ENCODE results near the gene PGAM2. TPM values are rescaled to one million over a fixed set of nuclear protein-coding genes. Genes with fewer than 3 reads are reported as not detected.

PGAM2 gene
- total and polyA plus RNA-seq, 2 donors = 5.7 to 31.0 TPM

DNA sequence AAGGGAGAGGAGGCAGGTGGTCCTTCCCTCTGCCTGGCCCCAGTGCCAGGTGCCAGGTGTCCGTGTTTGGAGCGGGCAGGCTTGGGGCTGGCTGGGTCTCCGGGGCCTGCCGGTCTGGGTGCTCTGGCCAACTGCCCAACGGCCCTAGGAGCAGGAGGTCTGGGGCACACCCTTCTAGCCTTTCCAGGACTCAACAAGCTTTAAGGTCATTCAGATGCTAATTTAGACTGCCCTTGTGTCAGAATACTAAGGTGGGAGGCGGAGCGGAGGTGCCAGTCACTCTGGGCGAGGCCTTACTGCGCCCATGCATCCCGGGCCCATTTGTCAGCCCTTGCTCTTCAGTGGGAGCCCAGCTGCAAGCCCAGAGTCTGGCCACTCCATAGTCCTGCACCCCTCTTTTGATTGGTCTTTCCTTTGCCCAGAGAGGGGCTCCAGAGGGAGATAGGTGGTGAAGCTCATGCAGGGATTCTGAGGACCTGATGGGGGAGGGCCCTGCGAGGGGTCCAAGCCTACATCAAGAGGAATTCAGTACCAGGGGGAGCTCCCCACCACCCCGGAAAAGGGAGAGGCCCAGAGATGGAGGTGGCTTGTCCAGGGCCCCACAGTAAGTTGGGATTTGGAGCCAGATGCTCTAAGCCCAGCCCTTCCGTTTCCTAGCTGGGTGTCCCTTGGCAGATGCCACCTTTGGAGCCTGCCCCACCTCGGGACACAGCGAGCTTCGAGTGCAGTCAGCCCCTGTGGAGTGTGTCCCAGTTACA, 1.3 kb downstream of the PGAM2 start:
- 81% methylated on average over 16 of the region's 16 CpGs for WGBS
- H3K36me3 ChIP-seq (ENCODE audit: control insufficient read depth in 2 of 2, insufficient read depth in 2 of 2, low read length in 1 of 2) = peaks cover 33 to 38% of the 10 kb centered on the region in 2 donors
- no peak for DNase-seq (ENCODE audit: low read depth in 6 of 9, low spot score in 9 of 9)
- H3K27ac ChIP-seq (ENCODE audit: low read depth in 1 of 2, low read length in 1 of 2) = no peak overlapping the region
- peaks cover 5 to 37% of the 10 kb centered on the region in 2 donors for H3K4me1 ChIP-seq (ENCODE audit: control insufficient read depth in 2 of 2, insufficient read depth in 2 of 2, low read length in 2 of 2)
- peaks cover 0 to 26% of the 10 kb centered on the region in 2 donors for H3K27me3 ChIP-seq (ENCODE audit: control insufficient read depth in 2 of 2, insufficient read depth in 1 of 2, low read length in 1 of 2)
- no peaks in the 10 kb centered on the region for H3K9me3 ChIP-seq (ENCODE audit: control insufficient read depth in 2 of 2, insufficient read depth in 1 of 2, low read length in 1 of 2)
- no peak overlapping the region for H3K4me3 ChIP-seq (ENCODE audit: low read length in 2 of 2)

DNA sequence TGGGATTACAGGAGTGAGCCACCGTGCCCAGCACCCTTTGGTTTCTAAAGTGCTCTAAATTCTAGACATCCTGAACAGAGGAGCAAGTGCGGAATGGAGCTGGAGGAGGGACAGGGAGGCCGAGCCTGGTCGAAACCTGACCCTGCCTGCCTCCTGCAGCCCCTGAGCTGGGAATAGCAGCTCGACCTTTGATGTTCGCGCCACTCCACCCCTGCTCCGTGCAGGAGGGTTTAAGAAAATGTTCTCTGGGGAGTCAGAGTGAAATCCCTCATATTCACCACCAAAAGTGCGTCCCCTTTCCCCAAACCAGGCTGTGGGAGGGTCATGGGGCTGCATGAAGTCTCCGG, 1.8 kb downstream of the PGAM2 start:
- WGBS = 93% methylated on average over 10 of the region's 10 CpGs
- no peaks in the 10 kb centered on the region for H3K9me3 ChIP-seq (ENCODE audit: control insufficient read depth in 2 of 2, insufficient read depth in 1 of 2, low read length in 1 of 2)
- H3K4me1 ChIP-seq (ENCODE audit: control insufficient read depth in 2 of 2, insufficient read depth in 2 of 2, low read length in 2 of 2) = peaks cover 5 to 37% of the 10 kb centered on the region in 2 donors
- H3K27ac ChIP-seq (ENCODE audit: low read depth in 1 of 2, low read length in 1 of 2) = no peak overlapping the region
- H3K4me3 ChIP-seq (ENCODE audit: low read length in 2 of 2) = no peak overlapping the region
- DNase-seq (ENCODE audit: low read depth in 6 of 9, low spot score in 9 of 9) = no peak
- peaks cover 39 to 44% of the 10 kb centered on the region in 2 donors for H3K36me3 ChIP-seq (ENCODE audit: control insufficient read depth in 2 of 2, insufficient read depth in 2 of 2, low read length in 1 of 2)
- H3K27me3 ChIP-seq (ENCODE audit: control insufficient read depth in 2 of 2, insufficient read depth in 1 of 2, low read length in 1 of 2) = peaks cover 0 to 26% of the 10 kb centered on the region in 2 donors

DNA sequence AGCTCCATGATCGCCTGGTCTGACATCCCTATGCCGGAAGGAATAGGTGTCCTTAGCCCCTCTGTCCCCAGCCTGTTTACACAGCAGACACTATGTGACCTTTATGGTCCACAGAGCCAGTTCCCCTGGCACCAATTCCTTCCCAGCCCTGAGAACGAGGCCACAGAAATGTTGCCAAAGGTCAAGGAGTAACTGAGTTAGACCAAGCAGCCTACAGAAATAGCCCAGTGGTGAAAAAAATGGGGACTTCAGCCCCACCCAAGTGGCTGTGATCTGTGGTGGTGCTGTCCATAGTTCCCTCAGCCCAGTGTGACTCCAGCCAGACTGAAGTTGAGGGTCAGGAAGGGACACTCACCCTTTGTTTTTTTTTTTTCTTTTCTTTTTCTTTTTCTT, 2.5 kb downstream of the PGAM2 start:
- DNase-seq (ENCODE audit: low read depth in 6 of 9, low spot score in 9 of 9) = no peak
- Histone ChIP-seq H3K4me1 (ENCODE audit: control insufficient read depth in 2 of 2, insufficient read depth in 2 of 2, low read length in 2 of 2) (peaks cover 5 to 37% of the 10 kb centered on the region in 2 donors), H3K27ac (ENCODE audit: low read depth in 1 of 2, low read length in 1 of 2) (no peak overlapping the region), H3K36me3 (ENCODE audit: control insufficient read depth in 2 of 2, insufficient read depth in 2 of 2, low read length in 1 of 2) (peaks cover 45 to 50% of the 10 kb centered on the region in 2 donors), H3K9me3 (ENCODE audit: control insufficient read depth in 2 of 2, insufficient read depth in 1 of 2, low read length in 1 of 2) (no peaks in the 10 kb centered on the region), H3K4me3 (ENCODE audit: low read length in 2 of 2) (no peak overlapping the region), H3K27me3 (ENCODE audit: control insufficient read depth in 2 of 2, insufficient read depth in 1 of 2, low read length in 1 of 2) (peaks cover 0 to 26% of the 10 kb centered on the region in 2 donors)
- WGBS = 95% methylated on average over 3 of the region's 3 CpGs

DNA sequence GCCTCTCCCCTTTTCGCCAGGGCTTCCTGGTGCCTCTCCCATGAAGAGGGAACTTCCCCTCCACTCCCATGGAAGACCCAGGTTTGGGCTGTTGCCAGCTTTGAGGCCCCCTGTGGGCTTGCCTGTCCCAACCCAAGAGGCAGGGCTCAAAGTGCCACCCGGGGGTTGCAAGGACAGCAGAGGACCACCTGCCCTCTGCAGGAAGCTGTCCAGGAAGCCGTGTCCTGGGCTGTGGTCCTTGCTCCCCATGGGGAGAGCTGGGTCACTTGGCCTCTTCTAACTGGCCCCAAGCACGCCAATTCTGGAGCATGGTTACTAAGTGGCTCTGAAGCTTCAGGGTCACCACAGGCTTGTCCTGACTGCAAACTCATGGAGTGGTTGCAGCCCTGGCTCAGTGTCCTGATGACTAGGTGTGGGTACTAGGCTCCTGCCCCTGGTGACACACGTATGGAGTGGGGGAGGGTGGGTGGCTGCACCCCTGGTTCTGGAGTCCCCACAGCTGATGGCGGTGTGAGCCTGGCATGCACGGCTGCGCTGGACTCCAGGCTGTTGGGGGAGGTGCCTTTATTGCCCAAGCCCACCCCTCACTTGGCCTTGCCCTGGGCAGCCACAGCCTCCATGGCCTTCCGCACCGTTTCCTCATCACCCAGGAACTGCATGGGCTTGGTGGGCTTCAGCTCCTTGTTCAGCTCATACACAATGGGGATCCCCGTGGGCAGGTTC, 3.0 kb downstream of the PGAM2 start:
- H3K27ac ChIP-seq (ENCODE audit: low read depth in 1 of 2, low read length in 1 of 2) = no peak overlapping the region
- H3K27me3 ChIP-seq (ENCODE audit: control insufficient read depth in 2 of 2, insufficient read depth in 1 of 2, low read length in 1 of 2) = peaks cover 0 to 26% of the 10 kb centered on the region in 2 donors
- no peaks in the 10 kb centered on the region for H3K9me3 ChIP-seq (ENCODE audit: control insufficient read depth in 2 of 2, insufficient read depth in 1 of 2, low read length in 1 of 2)
- peaks cover 5 to 37% of the 10 kb centered on the region in 2 donors for H3K4me1 ChIP-seq (ENCODE audit: control insufficient read depth in 2 of 2, insufficient read depth in 2 of 2, low read length in 2 of 2)
- peaks cover 51 to 56% of the 10 kb centered on the region in 2 donors for H3K36me3 ChIP-seq (ENCODE audit: control insufficient read depth in 2 of 2, insufficient read depth in 2 of 2, low read length in 1 of 2)
- DNase-seq (ENCODE audit: low read depth in 6 of 9, low spot score in 9 of 9) = no peak
- H3K4me3 ChIP-seq (ENCODE audit: low read length in 2 of 2) = no peak overlapping the region
- WGBS = 91% methylated on average over 11 of the region's 11 CpGs

DNA sequence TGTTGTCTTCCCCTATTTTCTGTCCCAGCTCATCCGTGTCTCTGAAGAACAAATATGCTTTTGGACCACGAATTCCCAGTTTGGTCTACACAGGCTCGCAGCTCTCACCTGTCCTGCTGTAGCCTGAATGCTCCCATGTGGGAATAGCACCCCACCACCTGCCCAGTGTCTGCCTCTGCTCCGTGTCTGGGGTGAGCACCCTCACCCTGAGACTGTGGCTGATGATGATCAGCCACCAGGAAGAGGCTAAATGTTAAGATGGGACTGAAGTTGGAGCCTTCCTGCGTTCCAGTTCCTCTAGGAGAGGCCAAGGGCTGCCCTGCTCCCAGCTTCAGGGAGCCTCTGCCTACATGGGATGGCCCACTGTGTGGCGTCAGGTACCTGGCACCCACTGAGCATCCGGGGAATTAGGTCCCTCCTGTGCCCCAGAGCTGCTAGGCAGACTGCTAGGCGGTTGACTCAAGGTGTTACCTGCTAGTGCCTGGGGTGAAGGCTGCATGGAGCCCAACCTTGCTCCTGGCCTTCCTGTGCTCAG, 3.7 kb downstream of the PGAM2 start:
- Histone ChIP-seq H3K36me3 (ENCODE audit: control insufficient read depth in 2 of 2, insufficient read depth in 2 of 2, low read length in 1 of 2) (peaks cover 57 to 62% of the 10 kb centered on the region in 2 donors), H3K27ac (ENCODE audit: low read depth in 1 of 2, low read length in 1 of 2) (no peak overlapping the region), H3K4me1 (ENCODE audit: control insufficient read depth in 2 of 2, insufficient read depth in 2 of 2, low read length in 2 of 2) (peaks cover 5 to 32% of the 10 kb centered on the region in 2 donors), H3K27me3 (ENCODE audit: control insufficient read depth in 2 of 2, insufficient read depth in 1 of 2, low read length in 1 of 2) (peaks cover 0 to 26% of the 10 kb centered on the region in 2 donors), H3K9me3 (ENCODE audit: control insufficient read depth in 2 of 2, insufficient read depth in 1 of 2, low read length in 1 of 2) (no peaks in the 10 kb centered on the region), H3K4me3 (ENCODE audit: low read length in 2 of 2) (no peak overlapping the region)
- DNase-seq (ENCODE audit: low read depth in 6 of 9, low spot score in 9 of 9) = no peak
- WGBS = 90% methylated on average over 8 of the region's 8 CpGs

DNA sequence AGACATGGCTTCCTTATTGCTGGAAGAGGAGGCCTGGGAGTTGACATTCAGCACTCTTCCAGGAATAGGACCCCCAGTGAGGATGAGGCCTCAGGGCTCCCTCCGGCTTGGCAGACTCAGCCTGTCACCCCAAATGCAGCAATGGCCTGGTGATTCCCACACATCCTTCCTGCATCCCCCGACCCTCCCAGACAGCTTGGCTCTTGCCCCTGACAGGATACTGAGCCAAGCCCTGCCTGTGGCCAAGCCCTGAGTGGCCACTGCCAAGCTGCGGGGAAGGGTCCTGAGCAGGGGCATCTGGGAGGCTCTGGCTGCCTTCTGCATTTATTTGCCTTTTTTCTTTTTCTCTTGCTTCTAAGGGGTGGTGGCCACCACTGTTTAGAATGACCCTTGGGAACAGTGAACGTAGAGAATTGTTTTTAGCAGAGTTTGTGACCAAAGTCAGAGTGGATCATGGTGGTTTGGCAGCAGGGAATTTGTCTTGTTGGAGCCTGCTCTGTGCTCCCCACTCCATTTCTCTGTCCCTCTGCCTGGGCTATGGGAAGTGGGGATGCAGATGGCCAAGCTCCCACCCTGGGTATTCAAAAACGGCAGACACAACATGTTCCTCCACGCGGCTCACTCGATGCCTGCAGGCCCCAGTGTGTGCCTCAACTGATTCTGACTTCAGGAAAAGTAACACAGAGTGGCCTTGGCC, 4.3 kb downstream of the PGAM2 start:
- no peak overlapping the region for H3K4me3 ChIP-seq (ENCODE audit: low read length in 2 of 2)
- no peak overlapping the region for H3K27ac ChIP-seq (ENCODE audit: low read depth in 1 of 2, low read length in 1 of 2)
- H3K9me3 ChIP-seq (ENCODE audit: control insufficient read depth in 2 of 2, insufficient read depth in 1 of 2, low read length in 1 of 2) = no peaks in the 10 kb centered on the region
- DNase-seq (ENCODE audit: low read depth in 6 of 9, low spot score in 9 of 9) = no peak
- H3K27me3 ChIP-seq (ENCODE audit: control insufficient read depth in 2 of 2, insufficient read depth in 1 of 2, low read length in 1 of 2) = peaks cover 0 to 26% of the 10 kb centered on the region in 2 donors
- peaks cover 63 to 68% of the 10 kb centered on the region in 2 donors for H3K36me3 ChIP-seq (ENCODE audit: control insufficient read depth in 2 of 2, insufficient read depth in 2 of 2, low read length in 1 of 2)
- 93% methylated on average over 8 of the region's 8 CpGs for WGBS
- peaks cover 2 to 26% of the 10 kb centered on the region in 2 donors for H3K4me1 ChIP-seq (ENCODE audit: control insufficient read depth in 2 of 2, insufficient read depth in 2 of 2, low read length in 2 of 2)

DNA sequence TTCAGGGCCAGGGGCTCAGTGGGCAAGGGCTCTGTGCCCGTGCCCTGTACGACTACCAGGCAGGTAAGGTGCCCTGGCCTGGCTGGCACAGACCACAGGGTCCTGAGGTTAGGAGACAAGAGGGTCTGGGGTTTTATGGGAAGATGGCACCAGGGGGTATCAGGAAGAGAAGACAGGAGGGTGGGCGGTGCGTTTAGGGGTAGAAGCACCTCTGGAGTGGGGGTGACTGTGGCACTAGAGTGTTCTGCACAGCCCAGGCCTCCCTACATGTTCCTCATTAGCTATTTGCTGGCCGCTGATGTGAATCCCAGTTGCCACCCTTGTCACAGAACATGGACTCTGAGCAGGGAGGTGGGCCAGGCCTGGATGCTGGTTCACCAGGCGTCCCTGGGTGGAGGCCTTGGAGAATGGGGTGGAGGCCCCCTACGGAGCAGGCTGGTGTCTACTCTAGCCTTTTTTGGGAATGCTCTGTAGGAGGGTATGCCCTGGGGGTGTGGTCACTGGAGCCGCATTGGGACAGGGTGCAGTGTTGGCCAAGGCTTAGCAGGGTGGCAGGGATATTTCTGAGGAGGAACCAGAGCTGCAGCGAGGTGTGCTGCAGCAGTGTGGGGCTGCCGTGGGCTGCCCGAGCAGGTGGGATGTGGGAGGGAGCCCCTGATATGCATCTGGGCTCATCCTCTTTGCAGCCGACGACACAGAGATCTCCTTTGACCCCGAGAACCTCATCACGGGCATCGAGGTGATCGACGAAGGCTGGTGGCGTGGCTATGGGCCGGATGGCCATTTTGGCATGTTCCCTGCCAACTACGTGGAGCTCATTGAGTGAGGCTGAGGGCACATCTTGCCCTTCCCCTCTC, 5.0 kb downstream of the PGAM2 start:
- 98% methylated on average over 21 of the region's 21 CpGs for WGBS

More for the DNA sequence above, 5.0 kb downstream of the PGAM2 start:
- Histone ChIP-seq H3K4me3 (ENCODE audit: low read length in 2 of 2) (no peak overlapping the region), H3K4me1 (ENCODE audit: control insufficient read depth in 2 of 2, insufficient read depth in 2 of 2, low read length in 2 of 2) (peaks cover 2 to 18% of the 10 kb centered on the region in 2 donors), H3K9me3 (ENCODE audit: control insufficient read depth in 2 of 2, insufficient read depth in 1 of 2, low read length in 1 of 2) (no peaks in the 10 kb centered on the region), H3K27ac (ENCODE audit: low read depth in 1 of 2, low read length in 1 of 2) (no peak overlapping the region), H3K27me3 (ENCODE audit: control insufficient read depth in 2 of 2, insufficient read depth in 1 of 2, low read length in 1 of 2) (peaks cover 0 to 19% of the 10 kb centered on the region in 2 donors), H3K36me3 (ENCODE audit: control insufficient read depth in 2 of 2, insufficient read depth in 2 of 2, low read length in 1 of 2) (peaks cover 68 to 70% of the 10 kb centered on the region in 2 donors)
- no peak for DNase-seq (ENCODE audit: low read depth in 6 of 9, low spot score in 9 of 9)
